HepG2 (cell line): ENCODE results near the gene TADA2A. TPM values are rescaled to one million over a fixed set of nuclear protein-coding genes. Genes with fewer than 3 reads are reported as not detected.

Experiments used
- CREB1 ChIP-seq, 2 experiments: fragments of 450-650 bp in 1 of 2; IDR thresholded peaks; 2 replicates each; pipeline ENCODE4 v1.6.1; 2016 to 2017; ENCODE audit warnings: control low read depth in 1 of 2, mild to moderate bottlenecking in 1 of 2, missing compliant biosample characterization in 1 of 2, missing genetic modification characterization in 1 of 2
- DMAP1 ChIP-seq: IDR thresholded peaks from 2 replicates; pipeline ENCODE4 v1.6.1; 2016
- HNRNPL ChIP-seq: fragments of 200-400 bp; formaldehyde crosslinking; IDR thresholded peaks from 2 replicates; pipeline ENCODE4 v1.6.1; 2017; ENCODE audit warnings: mild to moderate bottlenecking, low read depth, low read length
- KLF12 ChIP-seq: sonication (generic); formaldehyde crosslinking; IDR thresholded peaks from 2 replicates; pipeline ENCODE4 v1.4.0; 2020; ENCODE audit warnings: missing genetic modification reagents, borderline replicate concordance
- MAFF ChIP-seq: IDR thresholded peaks from 2 replicates; pipeline ENCODE4 v1.6.1; 2011; ENCODE audit warnings: low read depth, low read length, improper control_type of control experiment
- NFE2 ChIP-seq: sonication (generic); formaldehyde crosslinking; IDR thresholded peaks from 2 replicates; pipeline ENCODE4 v1.4.0; 2020; ENCODE audit warnings: missing genetic modification reagents
- PCBP1 ChIP-seq: fragments of 200-400 bp; formaldehyde crosslinking; IDR thresholded peaks from 2 replicates; pipeline ENCODE4 v1.6.1; 2017; ENCODE audit warnings: mild to moderate bottlenecking, low read depth, low read length, borderline replicate concordance
- PHF5A ChIP-seq: IDR thresholded peaks from one replicate; pipeline ENCODE4 v1.6.1; 2018; ENCODE audit warnings: low read depth, missing genetic modification reagents; ENCODE audit not compliant: unreplicated experiment
- RFXAP ChIP-seq: sonication (generic); formaldehyde crosslinking; IDR thresholded peaks from 2 replicates; pipeline ENCODE4 v1.4.0; 2020; ENCODE audit warnings: missing genetic modification reagents, borderline replicate concordance
- RXRB ChIP-seq: IDR thresholded peaks from 2 replicates; pipeline ENCODE4 v1.6.1; 2016; ENCODE audit warnings: borderline replicate concordance, missing genetic modification reagents, missing compliant biosample characterization
- SKI ChIP-seq: fragments of 450-650 bp; IDR thresholded peaks from one replicate; pipeline ENCODE4 v1.6.1; 2018; ENCODE audit warnings: mild to moderate bottlenecking; ENCODE audit not compliant: partially characterized antibody
- STAG1 ChIP-seq: sonication (generic); formaldehyde crosslinking; IDR thresholded peaks from 2 replicates; pipeline ENCODE4 v1.4.0; 2020; ENCODE audit warnings: missing genetic modification reagents
- TEAD3 ChIP-seq: optimal IDR thresholded peaks from 2 replicates; pipeline ENCODE3; 2016; ENCODE audit warnings: borderline replicate concordance
- XRCC5 ChIP-seq: fragments of 200-400 bp; formaldehyde crosslinking; optimal IDR thresholded peaks from 2 replicates; pipeline ENCODE3; 2017; ENCODE audit warnings: mild to moderate bottlenecking, low read length
- ZFP41 ChIP-seq: sonication (generic); formaldehyde crosslinking; IDR thresholded peaks from 2 replicates; pipeline ENCODE4 v1.4.0; 2020; ENCODE audit warnings: mild to moderate bottlenecking, missing genetic modification reagents, borderline replicate concordance
- ZFP82 ChIP-seq: sonication (generic); formaldehyde crosslinking; IDR thresholded peaks from 2 replicates; pipeline ENCODE4 v1.5.1; 2020; ENCODE audit warnings: mild to moderate bottlenecking, missing genetic modification reagents, borderline replicate concordance
- ZHX2 ChIP-seq, 2 experiments: sonication (generic) in 1 of 2; formaldehyde crosslinking in 1 of 2; IDR thresholded peaks; 2 replicates each; pipeline versions ENCODE4 v1.6.1 to v1.9.0; 2014 to 2022; ENCODE audit warnings: antibody characterized with exemption in 1 of 2, borderline replicate concordance in 1 of 2, inconsistent platforms in 1 of 2, low read depth in 1 of 2, missing genetic modification reagents in 1 of 2
- ZNF143 ChIP-seq: sonication (generic); formaldehyde crosslinking; IDR thresholded peaks from 2 replicates; pipeline ENCODE4 v1.4.0; 2020; ENCODE audit warnings: missing genetic modification reagents
- ZNF337 ChIP-seq: sonication (generic); formaldehyde crosslinking; IDR thresholded peaks from 2 replicates; pipeline ENCODE4 v1.5.1; 2020; ENCODE audit warnings: missing genetic modification reagents, low read depth, mild to moderate bottlenecking, borderline replicate concordance
- ZNF557 ChIP-seq: sonication (generic); formaldehyde crosslinking; IDR thresholded peaks from 2 replicates; pipeline ENCODE4 v1.4.0; 2020; ENCODE audit warnings: missing genetic modification reagents
- ZNF75D ChIP-seq: sonication (generic); formaldehyde crosslinking; IDR thresholded peaks from 2 replicates; pipeline ENCODE4 v1.8.1; 2023; ENCODE audit warnings: missing genetic modification reagents, mild to moderate bottlenecking, borderline replicate concordance
- ZNF761 ChIP-seq: sonication (generic); formaldehyde crosslinking; conservative IDR thresholded peaks from 2 replicates; pipeline ENCODE4 v1.4.0; 2020; ENCODE audit warnings: mild to moderate bottlenecking, missing genetic modification reagents
- ZNF772 ChIP-seq: sonication (generic); formaldehyde crosslinking; IDR thresholded peaks from 2 replicates; pipeline ENCODE4 v1.5.0; 2020; ENCODE audit warnings: mild to moderate bottlenecking, missing genetic modification reagents
- ZNF773 ChIP-seq: sonication (generic); formaldehyde crosslinking; IDR thresholded peaks from 2 replicates; pipeline ENCODE4 v1.4.0; 2020; ENCODE audit warnings: missing genetic modification reagents, borderline replicate concordance
- ZUFSP ChIP-seq: sonication (generic); formaldehyde crosslinking; IDR thresholded peaks from 2 replicates; pipeline ENCODE4 v1.9.0; 2021; ENCODE audit warnings: missing genetic modification reagents, mild to moderate bottlenecking, borderline replicate concordance
- polyA plus RNA-seq, 8 experiments: library from polyadenylated mRNA; depleted of rRNA in 3 of 8; stranded (reverse) in 7 of 8; unstranded in 1 of 8; fragments of >200 nt; fragmentation: Illumina TruSeq in 4 of 8; extraction: Trizol in 4 of 8; gene quantifications; 2 replicates each; pipeline versions ENCODE4 v1.2.1 to v1.2.3, GENCODE V29; 2011 to 2016; ENCODE audit warnings: low read depth in 4 of 8, missing spikeins in 1 of 8, mixed read lengths in 1 of 8; ENCODE audit not compliant: insufficient read depth in 1 of 8
- total RNA-seq, 5 experiments: library from RNA; depleted of rRNA; stranded (reverse); fragments of >200 nt; fragmentation: Illumina TruSeq; extraction: Trizol; gene quantifications; 2 replicates each; pipeline ENCODE4 v1.2.3, GENCODE V29; 2016; ENCODE audit warnings: low read depth in 1 of 5

The TADA2A gene
- total and polyA plus RNA-seq, 2 of the 13 experiments (the other 11 are each of a cell fraction or from before 2014, with no cell fraction given) = 8.0 to 14.0 TPM

GRCh38 chr17:37488607-37489196 is 82.0 kb downstream of the TADA2A start (continued):
- TF ChIP-seq STAG1 (no peak; the same call in 1 of the 2 replicates), ZHX2 (IDR thresholded peaks at IDR 0.05; ENCODE audit: low read depth) (no peak), ZHX2 (CRISPR knock-in tag; IDR thresholded peaks at IDR 0.05; ENCODE audit: borderline replicate concordance) (no peak), ZNF557 (CRISPR knock-in tag) (no peak), ZUFSP (CRISPR knock-in tag) (no peak), PHF5A (CRISPR knock-in tag) (no peak), RXRB (CRISPR knock-in tag) (no peak), ZNF772 (CRISPR knock-in tag) (no peak), TEAD3 (CRISPR knock-in tag) (no peak), ZNF75D (CRISPR knock-in tag) (no peak), DMAP1 (CRISPR knock-in tag) (peak; percentile 33), XRCC5 (no peak), KLF12 (CRISPR knock-in tag) (peak; percentile 17; the same call in 1 of the 2 replicates), ZNF143 (CRISPR knock-in tag) (no peak), ZNF337 (CRISPR knock-in tag) (no peak), RFXAP (CRISPR knock-in tag) (no peak), ZFP41 (CRISPR knock-in tag) (no peak), CREB1 (IDR thresholded peaks at IDR 0.05) (no peak), CREB1 (CRISPR knock-in tag; IDR thresholded peaks at IDR 0.05) (no peak), MAFF (peak; percentile 92), PCBP1 (no peak), ZNF761 (no peak), ZFP82 (no peak), ZNF773 (no peak), HNRNPL (no peak), NFE2 (CRISPR knock-in tag) (no peak), SKI (no peak)
